ENCODE results near the gene C1QTNF2. TPM values are rescaled to one million over a fixed set of nuclear protein-coding genes. Genes with fewer than 3 reads are reported as not detected.

Gene C1QTNF2
- total and polyA plus RNA-seq, 2 of the 4 experiments (the other 2 are of a cell fraction) = 0.72 to 1.2 TPM

DNA sequence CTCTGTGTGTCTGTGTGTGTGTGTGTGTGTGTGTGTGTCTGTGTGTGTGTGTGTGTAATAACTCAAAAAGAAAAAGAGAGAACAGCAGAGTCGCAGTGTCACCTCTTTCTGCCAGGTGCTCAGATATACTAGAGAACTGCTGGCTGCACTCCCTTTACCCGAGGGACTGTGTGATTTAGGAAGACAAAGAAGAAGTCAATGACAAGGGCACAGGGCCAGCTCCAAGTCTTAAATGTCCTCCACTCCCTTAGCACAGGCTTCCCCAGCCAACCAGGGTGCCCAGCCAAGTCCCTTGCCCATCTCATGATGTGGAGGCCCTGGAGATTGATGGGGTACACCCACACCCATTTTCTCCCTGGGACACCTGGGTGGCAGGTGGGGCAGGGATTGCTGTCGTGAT, 66.7 kb downstream of the C1QTNF2 start:
- ChIA-PET CTCF (no interaction called here), POLR2A (ENCODE audit: unreplicated experiment) (no interaction called here)
- H3K18ac ChIP-seq (ENCODE audit: low read depth, low read length) = no peak overlapping the region
- no peak overlapping the region for H2AFZ ChIP-seq (replicated peaks; ENCODE audit: low read length, poor library complexity)
- H3K56ac ChIP-seq (ENCODE audit: extremely low read depth, insufficient read depth, low read length) = no peak overlapping the region
- H3K9me1 ChIP-seq (ENCODE audit: insufficient read depth, low read length) = peaks cover 12% of the 10 kb centered on the region
- H3K4me2 ChIP-seq (ENCODE audit: low read depth, low read length) = no peak overlapping the region
- no TSS peak for BruUV-seq (replicated peaks)
- no peak overlapping the region; the same call in 1 of the 2 replicates for H3K4ac ChIP-seq (ENCODE audit: low read depth, low read length)
- no peak overlapping the region for H3K14ac ChIP-seq (replicated peaks; ENCODE audit: low read depth, low read length)
- WGBS, 2 experiments (ENCODE audit: extremely low coverage in 2 of 2, insufficient read length in 1 of 2) = 88% methylated on average over 1 of the region's 3 CpGs; no CpG with 5 or more reads in 1 of the 2 experiments
- no peak overlapping the region for H2BK20ac ChIP-seq (ENCODE audit: low read depth, low read length)
- H4K5ac ChIP-seq (ENCODE audit: low read depth, low read length) = no peak overlapping the region
- no peaks in the 10 kb centered on the region; the same call in 1 of the 2 replicates for H3K4me1 ChIP-seq (ENCODE audit: control insufficient read depth, insufficient read depth, low read length)
- ATAC-seq (ENCODE audit: low read depth) (no peak), DNase-seq (no peak)
- peaks cover 6% of the 10 kb centered on the region; the same call in 1 of the 2 replicates for H3K36me3 ChIP-seq (ENCODE audit: control insufficient read depth, insufficient read depth, low read length)
- no peak overlapping the region for H3K23ac ChIP-seq (ENCODE audit: low read depth, low read length)
- no peak overlapping the region for H3K9ac ChIP-seq (ENCODE audit: low read depth, low read length)
- no peak overlapping the region for H2BK120ac ChIP-seq (ENCODE audit: low read depth, low read length)
- H2AK5ac ChIP-seq (ENCODE audit: low read depth, low read length) = no peak overlapping the region
- no peak overlapping the region for H3K27ac ChIP-seq (ENCODE audit: insufficient read depth, low read length)
- H3K4me3 ChIP-seq (ENCODE audit: insufficient read depth, low read depth, low read length) = no peak overlapping the region
- intact Hi-C loops (cut with micrococcal nuclease) = no loop called here
- H3K79me1 ChIP-seq (ENCODE audit: low read depth in 1 of 2, low read length in 2 of 2) = peaks cover 0 to 15% of the 10 kb centered on the region in 2 experiments; a peak in 3 of 4 replicates
- no peaks in the 10 kb centered on the region for H3K27me3 ChIP-seq (ENCODE audit: control insufficient read depth, insufficient read depth, low read length)
- H2AK9ac ChIP-seq (replicated peaks; ENCODE audit: low read depth, low read length, poor library complexity) = no peak overlapping the region
- H4K20me1 ChIP-seq (ENCODE audit: insufficient read depth, low read length) = no peaks in the 10 kb centered on the region
- no peak overlapping the region for H4K8ac ChIP-seq (ENCODE audit: low read depth in 2 of 2, low read length in 2 of 2)
- no peak overlapping the region for H2BK15ac ChIP-seq (ENCODE audit: low read depth, low read length)
- H2BK5ac ChIP-seq (ENCODE audit: low read depth, low read length, poor library complexity, severe bottlenecking) = no peak overlapping the region
- no peak overlapping the region for H4K91ac ChIP-seq (ENCODE audit: insufficient read depth, low read depth, low read length)
- in situ Hi-C loops (cut with MboI; ENCODE audit: low sequenced_read_pairs) = no loop called here
- H3K9me3 ChIP-seq (ENCODE audit: control insufficient read depth, insufficient read depth, low read length) = no peaks in the 10 kb centered on the region
- TF ChIP-seq RAD21 (IDR thresholded peaks at IDR 0.05; ENCODE audit: low read length) = no peak
- TF ChIP-seq, protein P1, sequence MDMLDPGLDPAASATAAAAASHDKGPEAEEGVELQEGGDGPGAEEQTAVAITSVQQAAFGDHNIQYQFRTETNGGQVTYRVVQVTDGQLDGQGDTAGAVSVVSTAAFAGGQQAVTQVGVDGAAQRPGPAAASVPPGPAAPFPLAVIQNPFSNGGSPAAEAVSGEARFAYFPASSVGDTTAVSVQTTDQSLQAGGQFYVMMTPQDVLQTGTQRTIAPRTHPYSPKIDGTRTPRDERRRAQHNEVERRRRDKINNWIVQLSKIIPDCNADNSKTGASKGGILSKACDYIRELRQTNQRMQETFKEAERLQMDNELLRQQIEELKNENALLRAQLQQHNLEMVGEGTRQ (IDR thresholded peaks at IDR 0.05; ENCODE audit: low read depth, low read length) = no peak
- no peak for TF ChIP-seq SMC3 (IDR thresholded peaks at IDR 0.05; ENCODE audit: low read depth, low read length)
- TF ChIP-seq CEBPB (IDR thresholded peaks at IDR 0.05; ENCODE audit: low read depth, low read length) = no peak
- TF ChIP-seq FOS (IDR thresholded peaks at IDR 0.05; ENCODE audit: low read depth, low read length) = no peak
- no peak for TF ChIP-seq BHLHE40 (IDR thresholded peaks at IDR 0.05; ENCODE audit: low read depth, low read length)
- no peak for TF ChIP-seq MXI1 (IDR thresholded peaks at IDR 0.05; ENCODE audit: borderline replicate concordance, low read depth, low read length)
- no peak for TF ChIP-seq NFE2L2 (IDR thresholded peaks at IDR 0.05; ENCODE audit: low read depth, low read length)
- TF ChIP-seq POLR2A (IDR thresholded peaks at IDR 0.05; ENCODE audit: low read depth, low read length) = no peak
- TF ChIP-seq MAZ (IDR thresholded peaks at IDR 0.05; ENCODE audit: borderline replicate concordance, low read depth, low read length) = no peak
- TF ChIP-seq, protein P2, sequence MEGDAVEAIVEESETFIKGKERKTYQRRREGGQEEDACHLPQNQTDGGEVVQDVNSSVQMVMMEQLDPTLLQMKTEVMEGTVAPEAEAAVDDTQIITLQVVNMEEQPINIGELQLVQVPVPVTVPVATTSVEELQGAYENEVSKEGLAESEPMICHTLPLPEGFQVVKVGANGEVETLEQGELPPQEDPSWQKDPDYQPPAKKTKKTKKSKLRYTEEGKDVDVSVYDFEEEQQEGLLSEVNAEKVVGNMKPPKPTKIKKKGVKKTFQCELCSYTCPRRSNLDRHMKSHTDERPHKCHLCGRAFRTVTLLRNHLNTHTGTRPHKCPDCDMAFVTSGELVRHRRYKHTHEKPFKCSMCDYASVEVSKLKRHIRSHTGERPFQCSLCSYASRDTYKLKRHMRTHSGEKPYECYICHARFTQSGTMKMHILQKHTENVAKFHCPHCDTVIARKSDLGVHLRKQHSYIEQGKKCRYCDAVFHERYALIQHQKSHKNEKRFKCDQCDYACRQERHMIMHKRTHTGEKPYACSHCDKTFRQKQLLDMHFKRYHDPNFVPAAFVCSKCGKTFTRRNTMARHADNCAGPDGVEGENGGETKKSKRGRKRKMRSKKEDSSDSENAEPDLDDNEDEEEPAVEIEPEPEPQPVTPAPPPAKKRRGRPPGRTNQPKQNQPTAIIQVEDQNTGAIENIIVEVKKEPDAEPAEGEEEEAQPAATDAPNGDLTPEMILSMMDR (conservative IDR thresholded peaks at IDR 0.05; ENCODE audit: low read depth, low read length) = no peak
- TF ChIP-seq MAFK (IDR thresholded peaks at IDR 0.05; ENCODE audit: low read depth, low read length) = no peak
- TF ChIP-seq RFX5 (IDR thresholded peaks at IDR 0.05; ENCODE audit: low read depth, low read length) = no peak
- TF ChIP-seq, protein P3, sequence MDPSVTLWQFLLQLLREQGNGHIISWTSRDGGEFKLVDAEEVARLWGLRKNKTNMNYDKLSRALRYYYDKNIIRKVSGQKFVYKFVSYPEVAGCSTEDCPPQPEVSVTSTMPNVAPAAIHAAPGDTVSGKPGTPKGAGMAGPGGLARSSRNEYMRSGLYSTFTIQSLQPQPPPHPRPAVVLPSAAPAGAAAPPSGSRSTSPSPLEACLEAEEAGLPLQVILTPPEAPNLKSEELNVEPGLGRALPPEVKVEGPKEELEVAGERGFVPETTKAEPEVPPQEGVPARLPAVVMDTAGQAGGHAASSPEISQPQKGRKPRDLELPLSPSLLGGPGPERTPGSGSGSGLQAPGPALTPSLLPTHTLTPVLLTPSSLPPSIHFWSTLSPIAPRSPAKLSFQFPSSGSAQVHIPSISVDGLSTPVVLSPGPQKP (IDR thresholded peaks at IDR 0.05; ENCODE audit: borderline replicate concordance, low read depth, low read length) = no peak
- dilution Hi-C loops (cut with HindIII; ENCODE audit: low sequenced_read_pairs, unreplicated experiment) = no loop called here
